SK-N-MC (cell line): ENCODE measurements around the gene AANAT.

Experiments used
- EZH2 ChIP-seq: fragments of 200-600 bp; sonication (generic); IDR thresholded peaks from one replicate; pipeline ENCODE4 v1.6.1; 2017; ENCODE audit warnings: antibody characterized with exemption
- FOXP2 ChIP-seq: optimal IDR thresholded peaks from 2 replicates; pipeline ENCODE3; 2011; ENCODE audit warnings: mild to moderate bottlenecking, moderate library complexity; ENCODE audit not compliant: insufficient read depth; ENCODE audit errors: extremely low read length, control extremely low read depth
- POLR2AphosphoS5 ChIP-seq: IDR thresholded peaks from 2 replicates; pipeline ENCODE4 v1.6.1; 2012; ENCODE audit warnings: mild to moderate bottlenecking, low read depth, low read length, borderline replicate concordance

DNA sequence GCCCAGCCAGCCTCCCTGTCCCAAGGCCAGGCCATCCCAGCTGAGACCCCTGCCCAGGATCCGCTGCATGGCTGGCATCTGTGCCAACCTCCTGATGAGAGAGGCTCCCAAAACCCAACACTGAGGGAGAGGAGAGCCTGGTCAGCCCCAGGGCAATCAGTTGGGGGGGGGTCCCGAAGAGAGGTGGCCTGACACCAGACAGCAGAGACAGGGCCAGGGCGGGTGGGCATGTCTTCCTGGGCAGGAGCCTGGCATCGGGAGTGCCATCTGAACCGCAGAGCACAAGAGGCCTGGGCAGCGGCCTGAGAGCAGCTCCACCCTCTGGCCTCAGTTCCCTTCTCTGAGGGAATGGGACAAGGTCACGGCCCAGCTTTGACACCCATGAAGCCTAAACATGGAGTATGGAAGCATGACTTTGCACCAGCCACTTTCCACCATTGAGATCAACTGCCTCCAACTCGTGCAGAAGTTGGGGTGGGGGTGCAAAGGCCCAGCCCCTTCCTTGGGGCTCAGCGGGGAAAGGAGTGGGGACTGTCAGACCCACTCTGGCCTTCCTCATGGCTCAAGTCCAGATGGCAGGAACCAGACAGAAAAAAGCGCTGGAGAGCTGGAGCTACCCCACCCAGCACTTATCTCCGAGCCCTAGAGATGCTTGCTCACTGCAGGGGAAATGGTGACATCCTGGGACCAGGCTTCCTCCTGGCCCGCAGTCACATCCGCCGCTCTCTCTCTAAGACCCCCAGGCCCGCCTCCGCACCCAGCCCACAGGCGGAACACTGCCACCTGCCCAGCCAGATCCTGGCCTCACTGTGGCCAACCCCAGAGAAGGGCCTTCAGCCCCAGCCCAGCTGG is 24.1 kb downstream of the AANAT start:
- TF ChIP-seq POLR2AphosphoS5 = no peak
- TF ChIP-seq EZH2 = no peak
- TF ChIP-seq FOXP2 = no peak
